Measurements from ENCODE around the gene GPATCH2.

DNA sequence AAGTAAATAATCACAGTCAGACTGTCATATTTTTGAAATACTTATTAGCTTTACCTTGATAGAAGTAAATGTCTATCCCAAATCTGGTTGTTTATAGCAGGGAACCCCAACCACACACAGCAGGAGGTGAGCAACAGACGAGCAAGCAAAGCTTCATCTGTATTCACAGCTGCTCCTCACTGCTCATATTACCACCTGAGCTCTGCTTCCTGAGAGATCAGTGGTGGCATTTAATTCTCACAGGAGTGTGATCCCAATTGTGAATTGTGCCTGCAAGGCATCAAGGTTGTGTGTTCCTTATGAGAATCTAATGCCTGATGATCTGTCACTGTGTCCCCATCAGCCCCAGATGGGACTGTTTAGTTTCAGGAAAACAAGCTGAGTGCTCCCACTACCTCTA is 104.3 kb downstream of the GPATCH2 start:
- TF ChIP-seq CTCF (IDR thresholded peaks at IDR 0.05) (no peak), POLR2AphosphoS5 (IDR thresholded peaks at IDR 0.05; ENCODE audit: low read depth, low read length) (no peak), SIN3A (IDR thresholded peaks at IDR 0.05; ENCODE audit: borderline replicate concordance, insufficient read depth, low read depth, low read length) (no peak), TCF7L2 (IDR thresholded peaks at IDR 0.05; ENCODE audit: low read depth, low read length) (no peak)
- TF ChIP-seq, protein P1, sequence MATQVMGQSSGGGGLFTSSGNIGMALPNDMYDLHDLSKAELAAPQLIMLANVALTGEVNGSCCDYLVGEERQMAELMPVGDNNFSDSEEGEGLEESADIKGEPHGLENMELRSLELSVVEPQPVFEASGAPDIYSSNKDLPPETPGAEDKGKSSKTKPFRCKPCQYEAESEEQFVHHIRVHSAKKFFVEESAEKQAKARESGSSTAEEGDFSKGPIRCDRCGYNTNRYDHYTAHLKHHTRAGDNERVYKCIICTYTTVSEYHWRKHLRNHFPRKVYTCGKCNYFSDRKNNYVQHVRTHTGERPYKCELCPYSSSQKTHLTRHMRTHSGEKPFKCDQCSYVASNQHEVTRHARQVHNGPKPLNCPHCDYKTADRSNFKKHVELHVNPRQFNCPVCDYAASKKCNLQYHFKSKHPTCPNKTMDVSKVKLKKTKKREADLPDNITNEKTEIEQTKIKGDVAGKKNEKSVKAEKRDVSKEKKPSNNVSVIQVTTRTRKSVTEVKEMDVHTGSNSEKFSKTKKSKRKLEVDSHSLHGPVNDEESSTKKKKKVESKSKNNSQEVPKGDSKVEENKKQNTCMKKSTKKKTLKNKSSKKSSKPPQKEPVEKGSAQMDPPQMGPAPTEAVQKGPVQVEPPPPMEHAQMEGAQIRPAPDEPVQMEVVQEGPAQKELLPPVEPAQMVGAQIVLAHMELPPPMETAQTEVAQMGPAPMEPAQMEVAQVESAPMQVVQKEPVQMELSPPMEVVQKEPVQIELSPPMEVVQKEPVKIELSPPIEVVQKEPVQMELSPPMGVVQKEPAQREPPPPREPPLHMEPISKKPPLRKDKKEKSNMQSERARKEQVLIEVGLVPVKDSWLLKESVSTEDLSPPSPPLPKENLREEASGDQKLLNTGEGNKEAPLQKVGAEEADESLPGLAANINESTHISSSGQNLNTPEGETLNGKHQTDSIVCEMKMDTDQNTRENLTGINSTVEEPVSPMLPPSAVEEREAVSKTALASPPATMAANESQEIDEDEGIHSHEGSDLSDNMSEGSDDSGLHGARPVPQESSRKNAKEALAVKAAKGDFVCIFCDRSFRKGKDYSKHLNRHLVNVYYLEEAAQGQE (IDR thresholded peaks at IDR 0.05; ENCODE audit: insufficient read depth in 1 of 2, low read depth in 2 of 2, low read length in 1 of 2): no peak
